Stomach (tissue), 9 donors: ENCODE results near the gene SERPINA10. TPM values are rescaled to one million over a fixed set of nuclear protein-coding genes. Genes with fewer than 3 reads are reported as not detected.
"Not testable (repeated sequence)": the region's sequence is repeated elsewhere in the genome, so short reads cannot be mapped to it uniquely, and the experiment has no call there.

Source experiments
- DNase-seq, 2 donors: peaks; one replicate each; pipeline versions ENCODE4 v3.0.0 to v3.0.0-alpha.2; 2013 to 2019
- H3K27ac ChIP-seq, 5 donors: fragments of 200-600 bp in 4 of 5; sonication (generic) in 4 of 5; one replicate each; pipeline ENCODE4 v1.5.1; 2013 to 2019; ENCODE audit warnings: mild to moderate bottlenecking in 1 of 5, moderate library complexity in 1 of 5
- H3K27me3 ChIP-seq, 3 donors: fragments of 200-600 bp; sonication (generic); one replicate each; pipeline ENCODE4 v1.5.1; 2017 to 2019; ENCODE audit warnings: mixed run types in 1 of 3
- H3K36me3 ChIP-seq, 4 donors: fragments of 200-600 bp; sonication (generic); 1 replicate in 3 of 4; 2 replicates in 1 of 4; pipeline ENCODE4 v1.5.1; 2016 to 2019
- H3K4me1 ChIP-seq, 4 donors: fragments of 200-600 bp; sonication (generic); one replicate each; pipeline ENCODE4 v1.5.1; 2016 to 2019
- H3K4me3 ChIP-seq, 4 donors: fragments of 200-600 bp; sonication (generic) in 3 of 4; one replicate each; pipeline ENCODE4 v1.5.1; 2016 to 2019; ENCODE audit warnings: mild to moderate bottlenecking in 1 of 4
- H3K9me3 ChIP-seq, 4 donors: fragments of 200-600 bp; sonication (generic); one replicate each; pipeline ENCODE4 v1.5.1; 2016 to 2019
- CTCF ChIP-seq, 7 experiments: fragments of 450-650 bp in 4 of 7; fragments of 200-600 bp in 3 of 7; sonication (generic) in 3 of 7; IDR thresholded peaks; one replicate each; pipeline ENCODE4 v1.5.1; 2016 to 2019; ENCODE audit warnings: antibody characterized with exemption in 7 of 7, control low read depth in 2 of 7, mild to moderate bottlenecking in 1 of 7
- EP300 ChIP-seq: sonication (generic); formaldehyde crosslinking; IDR thresholded peaks from one replicate; pipeline ENCODE4 v1.6.1; 2017; ENCODE audit warnings: antibody characterized with exemption
- POLR2A ChIP-seq, 4 donors: fragments of 450-650 bp; IDR thresholded peaks; one replicate each; pipeline ENCODE4 v1.6.1; 2016; ENCODE audit warnings: antibody characterized with exemption in 4 of 4, control low read depth in 2 of 4, mild to moderate bottlenecking in 1 of 4, moderate library complexity in 1 of 4
- POLR2AphosphoS5 ChIP-seq, 3 donors: sonication (generic); formaldehyde crosslinking; IDR thresholded peaks; one replicate each; pipeline ENCODE4 v1.6.1; 2016; ENCODE audit warnings: antibody characterized with exemption in 3 of 3
- WGBS, 5 donors: extraction: QIAGEN DNeasy Blood & Tissue Kit in 3 of 5; methylation state at CpG; one replicate each; pipeline versions ENCODE4 v1.1.5 to v1.1.7; 2013 to 2018; 5-methylcytosine and 5-hydroxymethylcytosine counted together
- intact Hi-C: fragments of 100-400 bp; cut with DNase I; formaldehyde crosslinking; loops from one replicate; pipeline ENCODE4 v1.15.1; 2023; ENCODE audit warnings: low total_unique reads
- polyA plus RNA-seq, 3 donors: library from polyadenylated mRNA; stranded (reverse); fragments of 200-250 nt; gene quantifications; one replicate each; pipeline ENCODE4 v1.2.3, GENCODE V29; 2013
- total RNA-seq, 5 donors: library from RNA; depleted of rRNA; stranded (reverse); fragments of >200 nt; gene quantifications; one replicate each; pipeline versions ENCODE4 v1.1.0 to v1.2.3, GENCODE V29; 2014 to 2016
- donor health status: healthy with polysubstance abuse.
- donor health status: Bipolar disorder and iron deficiency.
- donor health status: healthy.

SERPINA10 gene
- total and polyA plus RNA-seq, 8 donors, result 0.10 to 0.37 TPM; not detected in 6

- 92 to 95% (median 93%) methylated on average over 14 to 15 of the region's 15 CpGs for WGBS, 5 donors
- Histone ChIP-seq H3K27me3 (peaks cover 0 to 6% (median 0%) of the 10 kb centered on the region in 3 donors), H3K9me3 (no peaks in the 10 kb centered on the region), H3K4me1 (no peaks in the 10 kb centered on the region), H3K36me3 (no peaks in the 10 kb centered on the region), H3K4me3 (no peak overlapping the region), H3K27ac (no peak overlapping the region)
- no peak for DNase-seq
- intact Hi-C loops, result no loop called here
- TF ChIP-seq POLR2A (IDR thresholded peaks at IDR 0.05) (no peak), EP300 (no peak), CTCF (IDR thresholded peaks at IDR 0.05) (no peak), POLR2AphosphoS5 (IDR thresholded peaks at IDR 0.05) (no peak)
Measured at GRCh38 chr14:94298130-94298529, 5.1 kb upstream of the SERPINA10 start.

DNA sequence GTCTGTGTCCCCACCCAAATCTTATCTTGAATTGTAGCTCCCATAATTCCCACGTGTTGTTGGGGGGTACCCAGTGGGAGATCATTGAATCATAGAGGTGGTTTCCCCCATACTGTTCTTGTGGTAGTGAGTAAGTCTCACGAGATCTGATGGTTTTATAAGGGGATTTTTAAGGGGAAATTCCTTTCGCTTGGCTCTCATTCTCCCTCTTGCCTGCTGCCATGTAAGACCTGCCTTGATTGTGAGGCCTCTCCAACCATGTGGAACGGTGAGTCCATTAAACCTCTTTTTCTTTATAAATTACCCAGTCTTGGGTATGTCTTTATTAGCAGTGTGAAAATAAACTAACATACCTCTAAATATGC, 3.1 kb upstream of the SERPINA10 start:
- intact Hi-C loops, H3K4me3 ChIP-seq, H3K27me3 ChIP-seq, H3K27ac ChIP-seq, H3K36me3 ChIP-seq, H3K9me3 ChIP-seq, H3K4me1 ChIP-seq, DNase-seq: not testable (repeated sequence)
- 68 to 79% (median 73%) methylated on average over 4 of the region's 4 CpGs for WGBS, 5 donors

DNA sequence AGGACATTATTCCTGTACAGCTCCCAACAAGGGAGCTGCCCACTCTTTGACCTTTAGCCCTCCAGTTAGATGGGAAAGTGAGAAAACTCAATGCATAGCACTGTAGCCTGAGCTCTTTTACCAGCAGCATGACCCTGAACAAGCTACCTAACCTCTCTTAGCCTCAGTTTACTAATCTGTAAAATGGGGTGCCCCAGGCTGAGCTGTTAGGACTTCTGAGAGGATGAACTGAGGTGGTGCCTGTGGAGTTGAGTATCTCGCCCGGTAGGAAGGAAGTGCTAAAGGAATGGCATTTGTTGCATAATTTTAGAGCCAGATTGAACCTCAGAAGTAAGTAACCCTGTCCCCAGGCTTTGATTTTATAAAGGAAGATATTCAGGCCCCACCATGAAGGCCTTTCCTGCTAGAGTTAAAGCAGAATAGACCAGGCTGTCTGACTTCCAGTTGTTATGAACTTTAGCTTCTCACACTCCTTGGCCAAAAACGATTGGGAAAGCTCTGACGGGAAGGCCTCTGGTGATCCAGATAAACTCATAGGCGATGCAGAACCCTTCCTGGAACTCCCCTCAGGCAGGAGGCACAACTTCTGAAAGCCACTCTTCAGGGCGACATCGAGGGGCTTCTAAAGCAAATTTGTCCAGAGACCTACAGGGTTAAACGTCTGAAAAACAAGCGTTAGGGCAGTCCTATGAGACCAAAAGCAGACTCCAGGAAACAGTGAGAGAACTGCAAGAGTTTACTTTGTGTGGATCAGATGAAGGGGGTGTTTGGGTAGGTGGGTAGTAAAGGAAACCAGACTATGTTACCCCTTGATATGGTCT, 2.5 kb upstream of the SERPINA10 start:
- H3K4me1 ChIP-seq, result no peaks in the 10 kb centered on the region
- peaks cover 0 to 6% (median 0%) of the 10 kb centered on the region in 3 donors for H3K27me3 ChIP-seq
- no peak for DNase-seq
- no peaks in the 10 kb centered on the region for H3K9me3 ChIP-seq
- intact Hi-C loops, result no loop called here
- TF ChIP-seq POLR2AphosphoS5 (IDR thresholded peaks at IDR 0.05) (no peak), EP300 (no peak), CTCF (IDR thresholded peaks at IDR 0.05) (no peak), POLR2A (IDR thresholded peaks at IDR 0.05) (no peak)
- no peak overlapping the region for H3K27ac ChIP-seq
- 62 to 79% (median 70%) methylated on average over 9 of the region's 9 CpGs for WGBS, 5 donors
- no peaks in the 10 kb centered on the region for H3K36me3 ChIP-seq
- H3K4me3 ChIP-seq, result no peak overlapping the region

DNA sequence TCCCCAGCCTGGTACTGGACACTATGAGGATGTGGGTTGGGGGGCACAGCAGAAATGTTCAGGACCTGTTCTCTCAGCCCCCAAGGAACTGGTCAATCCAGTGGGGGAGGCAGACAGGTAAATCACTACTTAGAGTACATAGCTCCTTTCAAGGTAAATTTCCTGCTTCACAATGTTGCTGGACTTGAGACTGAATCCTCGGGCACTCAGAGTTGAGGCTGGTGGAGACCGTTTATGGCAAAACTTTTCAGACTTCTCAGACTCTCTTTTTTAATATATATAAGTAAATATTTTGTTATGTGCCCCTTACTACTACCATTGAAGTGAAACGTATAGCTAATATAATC, 483 bp upstream of the SERPINA10 start:
- Histone ChIP-seq H3K9me3 (no peaks in the 10 kb centered on the region), H3K4me1 (no peaks in the 10 kb centered on the region), H3K4me3 (no peak overlapping the region), H3K36me3 (no peaks in the 10 kb centered on the region), H3K27ac (no peak overlapping the region), H3K27me3 (peaks cover 0 to 6% (median 0%) of the 10 kb centered on the region in 3 donors)
- intact Hi-C loops, result no loop called here
- no peak for DNase-seq
- TF ChIP-seq POLR2A (IDR thresholded peaks at IDR 0.05) (no peak), POLR2AphosphoS5 (IDR thresholded peaks at IDR 0.05) (no peak), CTCF (IDR thresholded peaks at IDR 0.05) (no peak), EP300 (no peak)
- WGBS, 5 donors, result 51 to 63% (median 58%) methylated on average over 3 of the region's 3 CpGs

- intact Hi-C loops, result no loop called here
- Histone ChIP-seq H3K36me3 (no peaks in the 10 kb centered on the region), H3K27ac (no peak overlapping the region), H3K4me3 (no peak overlapping the region), H3K9me3 (no peaks in the 10 kb centered on the region), H3K27me3 (peaks cover 0 to 6% (median 0%) of the 10 kb centered on the region in 3 donors), H3K4me1 (no peaks in the 10 kb centered on the region)
- no peak for DNase-seq
- TF ChIP-seq POLR2A (IDR thresholded peaks at IDR 0.05), result no peak
- TF ChIP-seq POLR2AphosphoS5 (IDR thresholded peaks at IDR 0.05), result no peak
- 81 to 94% (median 91%) methylated on average over 3 of the region's 3 CpGs for WGBS, 5 donors
Measured at GRCh38 chr14:94292526-94292871, 569 bp downstream of the SERPINA10 start.
